WERI-Rb-1 (cell line): ENCODE data around the gene ARMC9.
A peak's percentile ranks its signal among the peaks of the same experiment; 100 is the strongest.

Source experiments
- DNase-seq: peaks from one replicate; pipeline ENCODE4 v3.0.0-alpha.2; 2020
- H3K27ac ChIP-seq: fragments of 250-450 bp; sonication (Bioruptor Pico); 2 replicates; pipeline ENCODE4 v1.5.1; 2020; ENCODE audit warnings: mild to moderate bottlenecking, moderate library complexity
- H3K27me3 ChIP-seq: fragments of 250-450 bp; sonication (Bioruptor Pico); 2 replicates; pipeline ENCODE4 v1.5.1; 2021; ENCODE audit warnings: mild to moderate bottlenecking, low read depth, moderate library complexity; ENCODE audit not compliant: insufficient read depth, severe bottlenecking
- H3K36me3 ChIP-seq: fragments of 250-450 bp; sonication (Bioruptor Pico); 2 replicates; pipeline ENCODE4 v1.5.1; 2020; ENCODE audit warnings: mild to moderate bottlenecking, moderate library complexity
- H3K4me3 ChIP-seq: 2 replicates; pipeline ENCODE4 v1.5.1; 2011; ENCODE audit warnings: low read depth, mild to moderate bottlenecking, control low read depth, low read length
- H3K9me3 ChIP-seq: fragments of 250-450 bp; sonication (Bioruptor Pico); 2 replicates; pipeline ENCODE4 v1.5.1; 2021; ENCODE audit warnings: mild to moderate bottlenecking, moderate library complexity; ENCODE audit not compliant: severe bottlenecking
- TF ChIP-seq, protein P1 (sequence below): IDR thresholded peaks from 2 replicates; pipeline ENCODE4 v1.5.1; 2011; ENCODE audit warnings: low read depth, mild to moderate bottlenecking, control low read depth, inconsistent platforms, low read length

The ARMC9 gene

GRCh38 chr2:231198291-231199173, at the start of gene ARMC9:
Gene ARMC9, plus strand, starts transcription at chr2:231198631. Its CDS starts 7,608 bp downstream, at chr2:231206239.
- Histone ChIP-seq H3K36me3 (peaks cover 6% of the 10 kb centered on the region), H3K9me3 (peaks cover 5% of the 10 kb centered on the region), H3K4me3 (peak within 1 kb of the TSS; percentile 79), H3K27me3 (no peaks in the 10 kb centered on the region), H3K27ac (peak within 1 kb of the TSS; percentile 97)
- peak; percentile 91 for DNase-seq
- TF ChIP-seq, protein P1, sequence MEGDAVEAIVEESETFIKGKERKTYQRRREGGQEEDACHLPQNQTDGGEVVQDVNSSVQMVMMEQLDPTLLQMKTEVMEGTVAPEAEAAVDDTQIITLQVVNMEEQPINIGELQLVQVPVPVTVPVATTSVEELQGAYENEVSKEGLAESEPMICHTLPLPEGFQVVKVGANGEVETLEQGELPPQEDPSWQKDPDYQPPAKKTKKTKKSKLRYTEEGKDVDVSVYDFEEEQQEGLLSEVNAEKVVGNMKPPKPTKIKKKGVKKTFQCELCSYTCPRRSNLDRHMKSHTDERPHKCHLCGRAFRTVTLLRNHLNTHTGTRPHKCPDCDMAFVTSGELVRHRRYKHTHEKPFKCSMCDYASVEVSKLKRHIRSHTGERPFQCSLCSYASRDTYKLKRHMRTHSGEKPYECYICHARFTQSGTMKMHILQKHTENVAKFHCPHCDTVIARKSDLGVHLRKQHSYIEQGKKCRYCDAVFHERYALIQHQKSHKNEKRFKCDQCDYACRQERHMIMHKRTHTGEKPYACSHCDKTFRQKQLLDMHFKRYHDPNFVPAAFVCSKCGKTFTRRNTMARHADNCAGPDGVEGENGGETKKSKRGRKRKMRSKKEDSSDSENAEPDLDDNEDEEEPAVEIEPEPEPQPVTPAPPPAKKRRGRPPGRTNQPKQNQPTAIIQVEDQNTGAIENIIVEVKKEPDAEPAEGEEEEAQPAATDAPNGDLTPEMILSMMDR: no peak

- Histone ChIP-seq H3K4me3 (no peak overlapping the region), H3K36me3 (peaks cover 26% of the 10 kb centered on the region), H3K9me3 (no peaks in the 10 kb centered on the region), H3K27ac (no peak overlapping the region), H3K27me3 (no peaks in the 10 kb centered on the region)
- DNase-seq: no peak
- TF ChIP-seq, protein P1: no peak
These were observed 45.5 kb upstream of the ARMC9 start for GRCh38 chr2:231152800-231153557.

- Histone ChIP-seq H3K4me3 (no peak overlapping the region), H3K27me3 (no peaks in the 10 kb centered on the region), H3K27ac (no peak overlapping the region), H3K9me3 (no peaks in the 10 kb centered on the region), H3K36me3 (peaks cover 27% of the 10 kb centered on the region)
- TF ChIP-seq, protein P1: no peak
- no peak for DNase-seq
These were observed 39.1 kb upstream of the ARMC9 start for GRCh38 chr2:231159306-231159705.

GRCh38 chr2:231160701-231161100, 37.7 kb upstream of the ARMC9 start:
- H3K27me3 ChIP-seq: no peaks in the 10 kb centered on the region
- no peaks in the 10 kb centered on the region for H3K9me3 ChIP-seq
- TF ChIP-seq, protein P1: no peak
- no peak overlapping the region for H3K4me3 ChIP-seq
- H3K27ac ChIP-seq: no peak overlapping the region
- DNase-seq: no peak
- peaks cover 17% of the 10 kb centered on the region for H3K36me3 ChIP-seq

DNA sequence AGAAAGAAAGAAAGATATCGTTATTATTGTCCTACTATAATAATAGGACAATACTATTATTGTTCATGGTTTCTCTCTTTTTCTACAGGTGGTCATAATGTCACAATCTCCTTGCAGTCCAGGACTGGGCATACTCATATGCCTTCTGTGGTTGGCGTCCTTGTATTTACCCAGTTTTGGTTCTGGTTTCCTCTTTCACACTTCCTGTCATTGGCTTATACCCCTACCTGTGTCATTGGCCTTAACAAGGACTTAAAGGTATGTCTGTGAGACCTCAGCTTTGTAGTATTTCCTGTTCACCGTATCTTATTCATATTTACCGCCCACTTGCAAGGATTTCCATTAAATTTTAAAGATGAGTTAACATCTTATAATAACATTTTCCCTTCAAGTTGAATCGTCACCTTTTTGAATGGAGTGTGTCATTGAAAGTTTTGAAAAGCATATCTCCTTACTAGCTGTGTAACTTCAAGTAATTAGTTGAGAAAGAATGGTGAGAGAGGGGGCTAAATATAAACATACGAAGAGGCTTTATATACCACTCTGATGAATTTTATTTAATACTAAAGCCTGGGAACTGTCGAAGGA, 37.1 kb upstream of the ARMC9 start:
- H3K27ac ChIP-seq: no peak overlapping the region
- no peaks in the 10 kb centered on the region for H3K27me3 ChIP-seq
- peaks cover 24% of the 10 kb centered on the region for H3K36me3 ChIP-seq

More for the DNA sequence above, 37.1 kb upstream of the ARMC9 start:
- Histone ChIP-seq H3K4me3 (no peak overlapping the region), H3K9me3 (no peaks in the 10 kb centered on the region)
- no peak for DNase-seq
- TF ChIP-seq, protein P1: no peak
